OCI-LY7 (cell line): ENCODE measurements around the gene SRR.

Experiments used
- EZH2phosphoT487 ChIP-seq: fragments of 200-600 bp; sonication (generic); IDR thresholded peaks from 2 replicates; pipeline ENCODE4 v1.6.1; 2018; ENCODE audit warnings: low read depth, borderline replicate concordance, mild to moderate bottlenecking, mixed run types, antibody characterized with exemption, low read length, moderate library complexity, mixed read lengths
- TF ChIP-seq, protein P1 (sequence below): fragments of 200-600 bp; sonication (generic); conservative IDR thresholded peaks from 2 replicates; pipeline ENCODE4 v1.5.1; 2014; ENCODE audit warnings: mild to moderate bottlenecking, antibody characterized with exemption, low read length, moderate library complexity, mixed read lengths

- TF ChIP-seq, protein P1, sequence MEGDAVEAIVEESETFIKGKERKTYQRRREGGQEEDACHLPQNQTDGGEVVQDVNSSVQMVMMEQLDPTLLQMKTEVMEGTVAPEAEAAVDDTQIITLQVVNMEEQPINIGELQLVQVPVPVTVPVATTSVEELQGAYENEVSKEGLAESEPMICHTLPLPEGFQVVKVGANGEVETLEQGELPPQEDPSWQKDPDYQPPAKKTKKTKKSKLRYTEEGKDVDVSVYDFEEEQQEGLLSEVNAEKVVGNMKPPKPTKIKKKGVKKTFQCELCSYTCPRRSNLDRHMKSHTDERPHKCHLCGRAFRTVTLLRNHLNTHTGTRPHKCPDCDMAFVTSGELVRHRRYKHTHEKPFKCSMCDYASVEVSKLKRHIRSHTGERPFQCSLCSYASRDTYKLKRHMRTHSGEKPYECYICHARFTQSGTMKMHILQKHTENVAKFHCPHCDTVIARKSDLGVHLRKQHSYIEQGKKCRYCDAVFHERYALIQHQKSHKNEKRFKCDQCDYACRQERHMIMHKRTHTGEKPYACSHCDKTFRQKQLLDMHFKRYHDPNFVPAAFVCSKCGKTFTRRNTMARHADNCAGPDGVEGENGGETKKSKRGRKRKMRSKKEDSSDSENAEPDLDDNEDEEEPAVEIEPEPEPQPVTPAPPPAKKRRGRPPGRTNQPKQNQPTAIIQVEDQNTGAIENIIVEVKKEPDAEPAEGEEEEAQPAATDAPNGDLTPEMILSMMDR: no peak
- TF ChIP-seq EZH2phosphoT487: no peak
Measured at GRCh38 chr17:2275722-2276121, 28.0 kb upstream of the SRR start.
